NCI-H2196 (cell line): Measurements from ENCODE around the gene DTD1.

ENCODE experiments used
- DNase-seq: peaks from one replicate; lab custom pipeline; 2025; ENCODE audit not compliant: unreplicated experiment; lab: John Stamatoyannopoulos, UW

Gene DTD1

GRCh38 chr20:18657575-18657974 lies 69.7 kb downstream of the DTD1 start:
- no peak for DNase-seq

DNA sequence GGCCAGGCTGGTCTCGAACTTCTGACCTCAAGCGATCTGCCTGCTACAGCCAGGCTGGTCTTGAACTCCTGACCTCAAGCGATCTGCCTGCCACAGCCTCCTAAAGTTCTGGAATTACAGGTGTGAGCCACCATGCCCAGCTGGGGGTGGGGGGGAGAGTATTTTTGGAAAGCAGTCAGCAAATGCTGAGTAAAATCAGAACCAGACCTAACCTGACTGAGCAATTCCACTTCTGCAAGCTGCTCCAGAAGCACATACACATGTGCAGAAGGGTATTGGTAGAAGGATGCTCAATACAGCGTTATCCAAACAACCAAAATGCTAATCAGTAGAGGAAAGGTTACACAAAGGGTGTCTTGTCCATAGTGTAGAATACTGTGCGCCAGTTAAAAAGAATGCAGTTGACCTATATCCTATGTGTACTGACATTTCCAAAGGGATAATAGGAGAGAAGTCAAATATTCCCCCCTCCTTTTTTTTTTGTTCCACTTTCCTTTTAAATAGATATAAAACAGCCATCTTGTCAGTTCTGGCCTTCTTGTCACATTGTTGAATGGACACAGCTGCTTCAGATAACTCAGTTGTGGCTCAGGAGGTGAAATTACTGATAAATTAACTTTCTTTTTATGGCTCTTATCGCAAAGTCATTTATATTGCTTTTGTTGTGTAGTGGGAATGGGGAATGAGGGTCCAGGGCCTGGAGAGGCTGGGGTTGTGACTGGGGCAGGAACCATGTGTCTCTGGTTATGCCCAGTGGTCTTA lies 74.6 kb downstream of the DTD1 start:
- DNase-seq: no peak

- DNase-seq: no peak
These were observed 76.1 kb downstream of the DTD1 start for GRCh38 chr20:18663932-18664331.

GRCh38 chr20:18665135-18665534 lies 77.3 kb downstream of the DTD1 start:
- no peak for DNase-seq

GRCh38 chr20:18666803-18667415 lies 79.1 kb downstream of the DTD1 start:
- DNase-seq: peak; percentile 92

DNA sequence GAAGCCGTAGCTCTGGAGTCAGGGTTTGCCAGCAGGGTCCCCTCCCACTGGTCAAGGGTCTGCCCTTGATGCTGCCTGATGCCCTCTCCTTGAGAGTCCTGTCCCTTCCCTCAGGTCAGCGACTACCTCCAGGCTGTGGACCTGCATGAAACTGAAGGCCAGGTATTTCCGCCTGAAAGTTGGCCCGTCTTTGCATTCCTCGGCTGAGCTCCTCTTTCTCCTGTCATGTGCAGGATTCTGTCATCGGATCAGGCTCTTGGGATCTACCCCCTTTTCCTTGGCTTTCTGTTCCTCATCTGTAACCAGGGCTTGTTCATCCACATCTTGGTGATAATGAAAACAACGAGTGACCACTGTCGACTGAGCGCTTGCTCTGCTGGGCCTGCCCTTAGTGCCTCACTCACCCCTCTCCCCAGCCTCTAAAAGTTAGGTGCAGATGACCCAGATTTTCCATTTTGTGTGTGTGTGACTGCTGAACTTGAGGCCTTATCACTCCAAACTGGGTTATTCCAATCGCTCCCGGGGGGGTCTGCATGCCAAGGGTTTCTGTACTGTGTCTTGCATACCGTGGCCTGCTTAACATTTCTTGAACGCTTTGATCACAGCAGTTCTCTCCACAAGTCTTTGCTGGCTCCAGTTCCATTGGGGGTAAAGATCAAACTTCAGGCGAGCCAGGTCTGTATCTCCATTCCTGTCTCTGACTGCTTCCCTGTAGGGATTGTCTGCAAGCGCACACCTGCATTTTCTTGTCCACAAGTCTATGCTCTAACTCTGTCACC lies 81.6 kb downstream of the DTD1 start:
- DNase-seq: no peak

GRCh38 chr20:18671203-18671710 lies 83.4 kb downstream of the DTD1 start:
- no peak for DNase-seq

GRCh38 chr20:18672834-18673233 lies 85.0 kb downstream of the DTD1 start:
- DNase-seq: no peak

GRCh38 chr20:18676396-18676795 lies 88.5 kb downstream of the DTD1 start:
- DNase-seq: no peak

DNA sequence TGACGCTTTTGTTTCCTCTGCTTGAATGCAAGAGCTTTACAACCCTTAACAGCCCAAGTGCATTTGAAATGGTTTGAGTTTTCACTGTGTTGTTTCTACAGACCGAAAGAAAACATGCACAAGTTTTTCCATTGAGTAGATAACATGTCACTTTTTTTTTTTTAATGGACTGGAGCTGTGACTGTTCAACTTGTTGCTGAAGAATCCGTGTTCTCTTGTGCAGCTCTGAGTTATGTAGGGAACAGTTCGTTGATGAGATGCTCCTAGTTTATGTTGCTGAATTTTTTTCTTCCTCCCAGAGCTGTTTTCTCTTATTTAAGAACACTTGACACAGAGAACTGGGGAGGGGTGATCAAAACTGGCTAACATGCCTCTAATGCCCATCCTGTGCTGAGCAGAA lies 89.3 kb downstream of the DTD1 start:
- DNase-seq: no peak

GRCh38 chr20:18678549-18679419 lies 90.9 kb downstream of the DTD1 start:
- peak; percentile 90 for DNase-seq

DNA sequence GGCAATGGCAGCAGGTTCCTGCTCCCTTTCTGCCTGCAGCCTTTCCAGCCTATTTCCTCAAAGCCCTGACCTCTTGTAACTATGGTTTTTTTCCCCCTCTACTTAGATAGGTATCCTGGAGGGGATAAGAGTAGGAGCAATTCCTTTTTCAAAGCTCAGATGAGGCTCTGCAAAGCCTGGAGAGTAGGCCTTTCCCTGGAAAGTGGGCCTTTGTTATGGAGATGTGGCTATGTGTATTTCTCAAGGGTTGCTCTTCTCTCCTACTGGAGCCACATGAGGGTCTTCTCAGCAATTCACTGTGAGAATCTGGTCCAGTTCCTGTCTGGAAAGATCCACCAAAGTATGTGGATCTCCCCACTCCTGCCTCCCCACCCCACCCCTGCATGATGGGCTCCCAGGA lies 96.0 kb downstream of the DTD1 start:
- no peak for DNase-seq

- DNase-seq: no peak
These were observed 96.9 kb downstream of the DTD1 start for GRCh38 chr20:18684775-18685174.

DNA sequence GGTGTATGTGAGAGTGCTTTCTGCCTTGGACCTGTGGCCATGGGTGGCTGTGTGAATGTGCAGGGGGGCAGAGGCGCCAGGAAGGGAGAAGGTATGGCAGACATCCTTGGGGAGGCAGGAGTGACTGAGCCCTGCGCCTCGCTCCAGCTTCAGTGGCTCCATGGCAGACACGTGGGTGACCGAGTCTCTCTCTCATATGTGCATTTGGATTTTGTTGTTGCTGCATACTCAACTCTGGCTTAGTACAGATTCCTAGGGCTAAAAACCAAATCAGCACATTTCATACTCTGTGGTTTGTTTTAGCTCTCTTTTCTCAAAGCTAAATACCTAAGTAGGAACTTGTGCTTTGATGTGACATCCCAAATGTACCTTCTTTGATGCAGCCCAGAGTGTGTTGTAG lies 97.6 kb downstream of the DTD1 start:
- DNase-seq: no peak

GRCh38 chr20:18686696-18687095 lies 98.8 kb downstream of the DTD1 start:
- no peak for DNase-seq

DNA sequence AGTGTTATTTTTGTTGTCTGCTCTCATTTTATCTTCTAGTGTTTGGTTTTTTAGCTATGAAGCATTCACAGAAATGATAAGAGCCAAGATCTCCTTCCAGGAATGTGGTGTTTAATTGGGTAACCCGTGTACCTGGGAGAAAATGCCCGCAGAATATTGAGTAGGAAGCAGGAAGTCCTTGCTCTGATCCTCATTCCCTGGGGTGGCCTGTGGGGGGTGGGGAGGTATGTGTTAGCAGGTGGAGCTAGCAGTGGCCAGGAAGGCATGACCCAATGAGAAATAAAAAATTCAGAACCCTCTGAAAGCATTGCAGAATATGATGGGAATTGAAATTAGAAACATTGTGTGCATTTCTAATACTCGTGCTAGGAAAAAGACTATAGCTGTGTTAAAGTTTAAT lies 100.8 kb downstream of the DTD1 start:
- DNase-seq: no peak

DNA sequence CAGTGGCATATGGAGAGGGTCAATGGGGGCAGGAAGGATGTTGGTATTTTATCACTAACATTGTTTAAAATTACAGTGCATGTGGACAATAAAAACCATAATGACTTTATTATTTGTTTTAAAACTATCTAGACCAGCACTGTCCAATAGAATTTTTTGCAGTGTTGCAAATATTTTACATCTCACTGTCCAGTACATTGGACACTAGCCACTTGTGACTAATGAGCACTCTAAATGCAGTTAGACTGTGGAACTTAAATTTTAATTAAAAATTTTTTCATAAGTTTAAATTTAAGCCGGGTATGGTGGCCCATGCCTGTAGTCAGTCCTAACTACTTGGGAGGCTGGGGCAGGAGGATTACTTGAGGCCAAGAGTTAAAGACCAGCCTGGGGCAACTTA lies 101.7 kb downstream of the DTD1 start:
- DNase-seq: no peak

GRCh38 chr20:18692447-18692846 lies 104.6 kb downstream of the DTD1 start:
- DNase-seq: peak; percentile 46

DNA sequence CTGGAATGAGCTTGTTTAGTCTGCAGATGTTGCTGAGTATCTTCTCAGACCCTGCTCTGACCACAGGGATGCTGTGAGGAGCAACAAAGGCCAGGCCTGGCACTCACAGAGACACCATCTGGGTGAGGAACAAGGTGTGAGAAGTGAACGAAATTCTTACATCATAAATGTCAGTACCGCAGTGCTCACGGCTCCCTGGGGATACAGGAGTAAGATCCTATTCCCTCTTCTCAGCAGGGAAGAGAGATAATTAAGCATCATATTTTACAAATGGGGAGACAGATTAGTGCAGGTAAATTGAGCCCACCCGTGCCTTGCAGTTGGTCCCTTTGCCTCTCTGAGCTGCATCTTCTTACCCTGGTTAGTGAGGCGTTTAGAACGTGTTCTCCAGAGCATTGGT lies 106.2 kb downstream of the DTD1 start:
- DNase-seq: no peak

- DNase-seq: no peak
These were observed 107.3 kb downstream of the DTD1 start for GRCh38 chr20:18695175-18695574.
